Measurements from ENCODE around the gene AXIN1.
"Not testable (repeated sequence)": the region's sequence is repeated elsewhere in the genome, so short reads cannot be mapped to it uniquely, and the experiment has no call there.

The AXIN1 gene

GRCh38 chr16:369275-369865 is 16.8 kb upstream of the AXIN1 start:
- Mint-ChIP-seq H3K9me3 (no peaks in the 10 kb centered on the region), H3K27me3 (no peaks in the 10 kb centered on the region), H3K4me3 (peak overlapping the region; percentile 43), H3K36me3 (peaks cover 20% of the 10 kb centered on the region), H3K4me1 (peaks cover 6% of the 10 kb centered on the region), H3K27ac (no peak overlapping the region)
- ATAC-seq (ENCODE audit: low read depth): no peak
- no peak for DNase-seq (ENCODE audit: low spot score in 2 of 2)

GRCh38 chr16:368388-369158 is 16.1 kb upstream of the AXIN1 start:
- Mint-ChIP-seq H3K27ac (no peak overlapping the region), H3K4me3 (no peak overlapping the region), H3K4me1 (peaks cover 6% of the 10 kb centered on the region), H3K27me3 (peaks cover 3% of the 10 kb centered on the region), H3K36me3 (peaks cover 18% of the 10 kb centered on the region), H3K9me3 (no peaks in the 10 kb centered on the region)
- ATAC-seq (ENCODE audit: low read depth) (no peak), DNase-seq (ENCODE audit: low spot score in 2 of 2) (no peak)

- Mint-ChIP-seq H3K27ac (no peak overlapping the region), H3K27me3 (peaks cover 6% of the 10 kb centered on the region), H3K36me3 (peaks cover 15% of the 10 kb centered on the region), H3K4me1 (peaks cover 6% of the 10 kb centered on the region), H3K4me3 (no peak overlapping the region), H3K9me3 (no peaks in the 10 kb centered on the region)
- no peak for DNase-seq (ENCODE audit: low spot score in 2 of 2)
- ATAC-seq (ENCODE audit: low read depth): no peak
Measured at GRCh38 chr16:367333-367903, 14.9 kb upstream of the AXIN1 start.

GRCh38 chr16:366476-366875 is 14.0 kb upstream of the AXIN1 start:
- ATAC-seq (ENCODE audit: low read depth) (no peak), DNase-seq (ENCODE audit: low spot score in 2 of 2) (no peak)
- H3K9me3 Mint-ChIP-seq: no peaks in the 10 kb centered on the region
- peaks cover 10% of the 10 kb centered on the region for H3K27me3 Mint-ChIP-seq
- H3K4me1 Mint-ChIP-seq: peaks cover 11% of the 10 kb centered on the region
- H3K36me3 Mint-ChIP-seq: peaks cover 15% of the 10 kb centered on the region
- no peak overlapping the region for H3K4me3 Mint-ChIP-seq
- no peak overlapping the region for H3K27ac Mint-ChIP-seq

GRCh38 chr16:364595-365491 is 12.3 kb upstream of the AXIN1 start:
- no peak for ATAC-seq (ENCODE audit: low read depth)
- Mint-ChIP-seq H3K27me3 (peaks cover 10% of the 10 kb centered on the region), H3K4me1 (peaks cover 7% of the 10 kb centered on the region), H3K36me3 (peaks cover 12% of the 10 kb centered on the region), H3K27ac (no peak overlapping the region), H3K9me3 (no peaks in the 10 kb centered on the region), H3K4me3 (no peak overlapping the region)
- DNase-seq (ENCODE audit: low spot score in 2 of 2): no peak

- Mint-ChIP-seq H3K27ac (no peak overlapping the region), H3K4me3 (no peak overlapping the region), H3K4me1 (peaks cover 5% of the 10 kb centered on the region), H3K27me3 (peaks cover 10% of the 10 kb centered on the region), H3K9me3 (no peaks in the 10 kb centered on the region), H3K36me3 (peaks cover 11% of the 10 kb centered on the region)
- ATAC-seq (ENCODE audit: low read depth): no peak
- no peak for DNase-seq (ENCODE audit: low spot score in 2 of 2)
Measured at GRCh38 chr16:363766-364490, 11.4 kb upstream of the AXIN1 start.

GRCh38 chr16:363110-363765 is 10.7 kb upstream of the AXIN1 start:
- H3K9me3 Mint-ChIP-seq: no peaks in the 10 kb centered on the region
- DNase-seq (ENCODE audit: low spot score in 2 of 2) (no peak), ATAC-seq (ENCODE audit: low read depth) (no peak)
- no peak overlapping the region for H3K4me3 Mint-ChIP-seq
- H3K4me1 Mint-ChIP-seq: peaks cover 5% of the 10 kb centered on the region
- peaks cover 7% of the 10 kb centered on the region for H3K36me3 Mint-ChIP-seq
- peaks cover 10% of the 10 kb centered on the region for H3K27me3 Mint-ChIP-seq
- no peak overlapping the region for H3K27ac Mint-ChIP-seq

- H3K4me1 Mint-ChIP-seq; DNase-seq (ENCODE audit: low spot score in 2 of 2); H3K36me3 Mint-ChIP-seq; ATAC-seq (ENCODE audit: low read depth); H3K9me3 Mint-ChIP-seq; H3K4me3 Mint-ChIP-seq; H3K27ac Mint-ChIP-seq: not testable (repeated sequence)
- peaks cover 10% of the 10 kb centered on the region for H3K27me3 Mint-ChIP-seq
Measured at GRCh38 chr16:362702-362999, 10.1 kb upstream of the AXIN1 start.

- Mint-ChIP-seq H3K4me3 (no peak overlapping the region), H3K9me3 (no peaks in the 10 kb centered on the region), H3K4me1 (peaks cover 5% of the 10 kb centered on the region), H3K27me3 (peaks cover 10% of the 10 kb centered on the region), H3K36me3 (peaks cover 4% of the 10 kb centered on the region), H3K27ac (no peak overlapping the region)
- ATAC-seq (ENCODE audit: low read depth) (peak; percentile 96), DNase-seq (ENCODE audit: low spot score in 2 of 2) (peak; percentile 56 to 67)
Measured at GRCh38 chr16:361872-362701, 9.6 kb upstream of the AXIN1 start.

GRCh38 chr16:361341-361871 is 8.9 kb upstream of the AXIN1 start:
- Mint-ChIP-seq H3K9me3 (no peaks in the 10 kb centered on the region), H3K27me3 (peaks cover 10% of the 10 kb centered on the region), H3K4me1 (peaks cover 5% of the 10 kb centered on the region), H3K4me3 (no peak overlapping the region), H3K36me3 (no peaks in the 10 kb centered on the region), H3K27ac (no peak overlapping the region)
- ATAC-seq (ENCODE audit: low read depth) (no peak), DNase-seq (ENCODE audit: low spot score in 2 of 2) (no peak)

GRCh38 chr16:360698-361336 is 8.3 kb upstream of the AXIN1 start:
- Mint-ChIP-seq H3K27ac (no peak overlapping the region), H3K36me3 (no peaks in the 10 kb centered on the region), H3K4me3 (no peak overlapping the region), H3K4me1 (peaks cover 5% of the 10 kb centered on the region), H3K9me3 (no peaks in the 10 kb centered on the region), H3K27me3 (peaks cover 10% of the 10 kb centered on the region)
- DNase-seq (ENCODE audit: low spot score in 2 of 2) (no peak), ATAC-seq (ENCODE audit: low read depth) (no peak)

Measured in memory B cell (primary cell).